Fibroblast of mammary gland (primary cell): ENCODE data around the gene CCL17.

ENCODE experiments used
- DNase-seq: peaks from one replicate; pipeline ENCODE4 v3.0.0-alpha.2; 2010; ENCODE audit warnings: low read depth
- H3K4me3 ChIP-seq: 2 replicates; pipeline ENCODE4 v1.5.1; 2011; ENCODE audit warnings: low read depth, mild to moderate bottlenecking, low read length, moderate library complexity; ENCODE audit not compliant: control insufficient read depth
- CTCF ChIP-seq: conservative IDR thresholded peaks from 2 replicates; pipeline ENCODE4 v1.5.1; 2011; ENCODE audit warnings: low read depth, low read length, inconsistent platforms; ENCODE audit not compliant: control insufficient read depth, insufficient read depth

The CCL17 gene

GRCh38 chr16:57403965-57404817, at the start of gene CCL17:
Gene CCL17 (plus strand): TSS chr16:57404767. CDS start chr16:57413933, 9,166 bp downstream.
- no peak within 1 kb of the TSS for H3K4me3 ChIP-seq
- DNase-seq, result no peak
- no peak for TF ChIP-seq CTCF

GRCh38 chr16:57355898-57356414, 48.6 kb upstream of the CCL17 start:
- DNase-seq, result no peak
- no peak overlapping the region for H3K4me3 ChIP-seq
- no peak for TF ChIP-seq CTCF

- DNase-seq, result no peak
- TF ChIP-seq CTCF, result no peak
- no peak overlapping the region for H3K4me3 ChIP-seq
Observed at GRCh38 chr16:57356547-57356946, 48.0 kb upstream of the CCL17 start.

- no peak for TF ChIP-seq CTCF
- H3K4me3 ChIP-seq, result no peak overlapping the region
- no peak for DNase-seq
Observed at GRCh38 chr16:57357330-57358085, 47.1 kb upstream of the CCL17 start.

- DNase-seq, result no peak
- TF ChIP-seq CTCF, result no peak
Observed at GRCh38 chr16:57358086-57358420, 46.5 kb upstream of the CCL17 start.

GRCh38 chr16:57358527-57359095, 46.0 kb upstream of the CCL17 start, which contains the start of gene CCL22:
Gene CCL22 (plus strand): TSS chr16:57358783. CDS start chr16:57358817, 34 bp downstream.
- TF ChIP-seq CTCF, result no peak
- DNase-seq, result no peak
- no peak within 1 kb of the TSS for H3K4me3 ChIP-seq

More at GRCh38 chr16:57358086-57358420, 46.5 kb upstream of the CCL17 start:
- no peak overlapping the region for H3K4me3 ChIP-seq
